Measurements from ENCODE around the gene NADSYN1.

DNA sequence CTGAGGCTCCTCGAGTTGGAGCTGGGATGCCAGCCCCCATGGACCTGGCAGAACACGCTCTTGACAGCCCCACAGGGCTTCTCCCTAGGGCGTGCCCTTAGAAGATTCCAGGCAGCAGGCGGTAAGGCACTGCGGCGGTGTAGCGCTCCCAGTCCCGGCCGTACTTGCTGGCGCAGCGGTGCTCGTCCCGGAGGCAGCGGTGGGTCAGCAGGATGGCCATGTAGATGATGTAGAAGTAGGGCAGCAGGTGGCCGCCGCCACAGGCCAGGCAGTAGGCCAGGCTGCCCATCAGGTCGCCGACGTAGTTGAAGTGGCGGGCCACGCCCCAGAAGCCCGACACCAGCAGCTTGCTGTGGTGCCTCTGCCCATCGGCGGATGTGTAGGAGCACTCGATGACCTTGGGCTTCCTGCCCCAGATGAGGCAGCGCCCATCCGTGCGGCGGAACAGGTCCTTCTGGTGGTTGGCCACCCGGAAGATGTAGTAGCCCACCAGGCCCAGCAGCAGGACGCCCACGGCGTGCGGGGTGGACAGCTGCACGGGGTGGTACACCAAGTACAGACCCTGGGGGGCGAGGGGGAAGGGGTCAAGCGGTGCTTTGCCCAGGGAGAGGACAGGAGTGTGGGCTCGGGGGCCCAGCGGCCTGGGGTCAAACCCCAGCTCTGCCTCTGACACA is 17.6 kb upstream of the NADSYN1 start:
- TF ChIP-seq EZH2phosphoT487 (IDR thresholded peaks at IDR 0.05; ENCODE audit: insufficient read depth, low read depth) = no peak
- no peak for TF ChIP-seq EZH2 (IDR thresholded peaks at IDR 0.05; ENCODE audit: insufficient read depth, poor library complexity, severe bottlenecking)
